Embryonic facial prominence (tissue), 1 donor: ENCODE data around the gene AQP3.
"Not testable (repeated sequence)": the region's sequence is repeated elsewhere in the genome, so short reads cannot be mapped to it uniquely, and the experiment has no call there.

Experiments
- DNase-seq: peaks from one replicate; pipeline ENCODE4 v3.0.0-alpha.2; 2016; ENCODE audit errors: extremely low spot score

Gene AQP3

DNA sequence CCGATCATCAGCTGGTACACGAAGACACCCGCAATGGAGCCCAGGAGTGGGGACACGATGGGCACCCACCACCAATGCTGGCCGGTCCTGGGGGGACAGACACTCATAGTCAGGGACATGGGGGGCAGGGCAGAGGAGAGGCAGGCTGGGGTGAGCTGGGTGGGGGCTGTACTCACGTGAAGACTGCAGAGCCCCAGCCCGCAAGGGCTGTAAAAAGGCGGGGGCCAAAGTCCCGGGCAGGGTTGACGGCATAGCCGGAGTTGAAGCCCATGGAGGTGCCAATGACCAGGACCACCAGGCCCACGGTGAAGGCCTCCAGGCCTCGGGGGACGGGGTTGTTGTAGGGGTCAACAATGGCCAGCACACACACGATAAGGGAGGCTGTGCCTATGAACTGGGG, 5.3 kb downstream of the AQP3 start:
- DNase-seq = no peak

DNA sequence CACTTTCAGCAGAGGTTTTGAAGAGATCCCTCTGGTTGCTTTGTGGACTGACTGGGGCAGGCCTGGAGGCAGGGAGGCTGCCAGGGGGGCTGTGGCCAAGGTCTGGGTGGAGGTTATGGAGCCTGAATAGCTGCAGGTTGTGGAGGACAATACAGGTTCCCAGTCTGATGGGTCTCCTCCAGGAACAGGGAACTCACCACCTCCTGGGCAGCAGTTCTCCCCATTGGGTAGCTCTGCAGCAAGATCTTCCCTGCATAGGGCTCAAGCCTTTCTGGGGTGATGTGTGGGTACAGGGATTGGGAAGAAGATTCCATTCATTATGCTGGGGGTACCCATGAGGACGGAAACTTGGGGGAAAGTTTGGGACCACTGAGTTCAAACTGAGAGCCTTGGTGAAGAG, 6.8 kb downstream of the AQP3 start:
- DNase-seq = no peak

DNA sequence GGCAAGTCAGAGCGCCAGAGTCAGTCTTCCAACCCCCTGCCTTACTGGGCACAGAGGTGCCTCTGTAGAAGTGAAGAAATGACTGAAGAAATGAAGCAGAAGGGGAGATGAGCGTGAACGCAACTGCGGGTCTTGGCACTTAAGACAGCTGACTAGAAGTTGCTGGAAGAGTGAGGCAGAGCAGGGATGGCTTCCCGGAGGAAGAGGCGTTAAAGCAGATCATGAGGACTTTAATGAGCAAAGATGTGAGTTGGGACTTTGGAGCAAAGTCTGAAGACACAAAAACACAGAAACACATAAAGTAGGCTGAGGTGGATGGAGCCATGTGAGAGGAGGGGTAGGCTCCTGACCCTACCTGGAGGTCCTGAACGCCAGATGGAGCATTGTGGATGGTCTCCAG, 7.2 kb downstream of the AQP3 start:
- no peak for DNase-seq

DNA sequence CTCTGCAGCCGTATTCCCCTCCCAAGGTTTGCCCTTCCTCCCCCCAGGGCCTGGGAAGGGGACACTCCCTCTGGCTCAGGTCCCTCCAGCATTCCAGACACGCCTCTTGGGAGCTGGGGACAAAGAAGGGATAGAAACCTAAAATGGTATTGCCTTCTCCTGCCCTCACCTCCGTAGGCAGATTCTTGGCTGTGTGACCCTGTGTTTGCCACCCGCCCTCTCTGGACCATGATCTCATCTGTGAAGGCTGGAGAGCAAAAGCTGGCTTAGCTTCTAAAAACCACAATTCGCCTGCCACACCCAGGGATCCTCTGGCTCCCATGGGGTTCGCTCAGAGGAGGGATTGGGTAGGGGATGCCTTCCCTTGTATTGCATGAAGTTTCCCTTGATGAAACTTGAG, 7.7 kb downstream of the AQP3 start:
- no peak for DNase-seq

DNA sequence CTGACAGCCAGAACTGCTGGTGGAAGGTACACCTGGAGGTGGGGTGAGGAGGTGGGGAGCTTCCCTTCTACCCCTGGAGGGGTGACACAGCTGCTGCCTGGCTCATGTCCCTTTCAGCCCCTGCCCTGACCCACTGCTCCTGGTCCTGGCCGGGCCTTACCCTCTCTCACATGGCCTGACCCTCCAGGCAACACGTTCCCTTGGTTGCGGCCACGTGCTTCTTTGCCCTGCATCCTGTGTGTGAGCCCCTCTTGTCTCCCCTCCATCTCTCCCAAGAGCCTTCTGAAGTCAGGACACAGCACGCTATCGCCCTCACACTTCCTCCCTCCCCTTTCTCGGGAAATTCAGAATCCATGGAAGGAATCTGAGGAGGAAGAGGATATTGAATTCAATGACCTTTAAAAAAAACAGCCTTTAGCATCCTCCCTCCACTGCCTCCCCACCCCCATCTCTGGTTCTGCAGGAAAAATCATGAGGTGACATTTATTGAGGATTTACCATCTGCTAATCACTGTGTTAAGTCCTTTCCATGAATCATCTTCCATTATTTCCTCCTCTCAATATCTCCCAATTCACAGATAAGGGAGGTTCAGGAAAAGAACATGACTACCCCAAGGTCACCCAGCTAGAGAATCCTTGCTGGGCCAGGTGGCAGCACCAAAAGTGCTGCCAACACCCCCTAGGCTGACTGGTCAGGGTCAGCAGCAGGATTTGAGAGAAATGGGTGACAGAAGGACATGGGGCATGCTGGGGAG, 8.3 kb downstream of the AQP3 start:
- DNase-seq = no peak

DNA sequence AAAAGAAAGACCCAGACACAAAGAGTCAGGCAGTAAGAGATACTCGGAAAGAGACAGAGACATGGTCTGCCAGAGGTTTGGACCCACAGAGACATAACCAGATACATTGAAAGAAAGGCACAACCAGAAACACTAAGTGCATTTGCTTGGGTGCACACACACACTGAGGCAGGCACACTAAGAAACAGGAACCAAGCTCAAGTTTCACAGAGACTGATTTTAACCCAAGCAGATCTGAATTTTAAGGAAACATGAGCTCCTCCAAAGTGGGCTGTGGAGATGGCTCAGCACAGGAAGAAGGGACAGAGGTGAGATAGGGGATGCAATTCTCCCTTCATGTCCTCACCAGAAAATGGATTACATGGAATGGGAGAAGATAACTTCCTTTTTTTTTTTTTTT, 9.5 kb downstream of the AQP3 start:
- no peak for DNase-seq

DNA sequence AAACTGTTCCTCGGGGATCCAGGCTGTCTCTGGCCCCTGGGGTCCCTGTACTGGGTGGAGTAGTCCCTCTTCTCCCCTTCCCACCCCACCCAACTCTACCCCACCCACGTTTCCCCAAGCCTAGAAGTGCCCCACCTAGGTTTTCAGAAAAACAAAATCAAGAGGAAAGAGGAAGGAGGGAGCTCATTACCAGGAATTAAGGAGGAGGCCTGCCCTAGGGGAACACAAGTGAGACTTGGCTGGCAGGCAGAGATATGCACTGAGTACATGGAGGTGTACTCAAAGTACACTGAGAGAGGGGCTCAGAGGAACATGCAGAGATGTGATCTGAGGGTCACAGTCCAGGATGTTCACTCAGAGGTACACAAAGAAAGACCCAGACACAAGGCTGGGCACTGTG, 10.2 kb downstream of the AQP3 start:
- DNase-seq = no peak

DNA sequence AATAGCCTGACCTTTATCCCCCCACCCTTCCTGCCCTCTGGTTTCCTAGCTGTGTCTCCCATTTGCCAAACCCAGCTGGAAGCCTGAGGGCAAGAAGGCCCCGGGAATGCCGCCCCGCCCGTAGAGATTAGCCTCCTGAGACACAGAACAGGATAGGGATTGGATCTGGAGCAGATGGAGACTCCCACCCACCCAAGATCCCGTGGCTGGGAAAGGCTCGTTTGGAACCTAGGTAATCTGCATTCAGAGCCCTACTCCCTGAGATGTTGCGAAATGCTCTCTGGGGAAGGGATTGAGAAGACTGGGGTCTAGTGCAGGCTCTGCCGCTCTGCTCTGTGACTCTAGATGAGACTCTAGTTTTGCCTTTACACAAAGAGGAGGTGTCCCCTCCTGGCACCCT, 10.9 kb downstream of the AQP3 start:
- DNase-seq = no peak

DNA sequence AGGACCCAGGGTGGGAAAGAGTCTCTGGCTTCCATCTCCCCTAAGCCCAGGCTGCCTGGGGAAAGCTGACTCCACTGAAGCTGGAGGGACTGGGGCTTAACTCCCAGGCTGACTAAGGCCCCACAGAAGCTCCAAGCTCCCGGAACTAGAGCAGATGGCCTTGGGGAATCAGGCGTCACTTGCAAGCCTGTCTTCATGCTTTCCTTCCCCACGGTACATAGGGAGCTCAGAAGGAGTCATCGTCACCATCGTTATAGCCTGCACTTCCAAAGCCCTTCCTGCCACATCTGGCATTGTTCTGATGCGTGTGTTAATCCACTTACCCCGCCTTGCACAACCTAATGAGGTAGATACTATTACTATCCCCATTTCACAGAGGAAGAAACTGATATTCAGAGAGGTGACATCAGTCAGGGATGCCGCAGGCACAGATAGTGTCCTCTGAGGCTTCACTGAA, 11.5 kb downstream of the AQP3 start:
- DNase-seq = no peak

DNA sequence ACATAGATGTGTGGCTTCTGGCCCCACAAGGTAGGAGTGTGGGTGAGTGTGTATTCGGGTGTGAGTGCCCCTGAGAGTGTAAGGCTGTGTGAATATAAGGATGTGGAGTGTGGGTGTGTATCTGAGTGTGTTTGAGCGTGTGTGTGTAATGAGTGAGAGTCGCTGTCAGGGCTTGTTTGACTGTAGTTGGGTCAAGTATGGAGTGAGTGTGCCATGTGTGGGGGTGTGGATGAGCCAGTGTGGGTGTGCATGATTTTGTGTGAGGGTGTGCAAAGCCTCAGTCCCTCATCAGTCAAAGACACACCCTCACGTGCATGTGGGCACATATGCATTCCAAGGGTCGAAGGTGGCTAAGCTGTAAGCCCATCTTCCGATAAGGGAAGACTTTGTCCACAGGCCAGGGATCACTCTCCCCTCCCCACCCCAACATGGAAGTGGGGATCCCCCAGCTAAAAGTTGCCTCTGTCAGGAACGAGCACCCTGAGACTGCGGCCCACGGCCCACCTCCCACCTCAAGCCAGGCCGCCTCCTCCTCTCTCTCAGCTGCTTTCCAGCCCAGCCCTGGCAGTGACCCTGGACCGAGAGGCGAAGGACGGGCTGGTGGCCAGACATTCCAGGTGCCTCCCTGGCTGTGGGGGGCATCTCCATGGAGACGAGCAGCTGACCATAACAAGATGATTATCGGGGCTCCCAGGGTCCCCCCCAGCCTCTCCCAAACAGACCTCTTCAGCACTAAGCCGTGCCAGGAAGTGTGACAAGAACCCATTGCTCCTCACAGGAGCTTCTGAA, 12.9 kb downstream of the AQP3 start:
- DNase-seq = no peak

DNA sequence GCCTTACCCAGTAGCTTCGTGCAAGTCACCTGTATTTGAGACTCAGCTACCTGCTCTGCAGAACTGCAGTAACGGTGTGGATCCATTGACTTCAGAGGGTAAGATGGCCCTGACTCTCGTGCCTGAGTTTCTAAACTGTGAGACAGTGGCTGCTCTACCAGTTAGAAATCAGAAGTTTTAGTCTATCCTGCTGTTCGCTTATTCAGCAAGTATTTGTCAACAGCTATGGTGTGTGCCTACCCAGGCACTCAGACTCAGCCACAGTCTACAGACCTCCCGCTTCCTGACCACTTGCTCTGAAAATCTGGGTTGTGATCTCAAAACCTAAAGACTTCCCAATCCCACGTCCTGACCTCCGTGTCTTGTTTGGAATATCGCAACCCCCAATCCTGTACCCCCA, 13.5 kb downstream of the AQP3 start:
- no peak for DNase-seq

DNA sequence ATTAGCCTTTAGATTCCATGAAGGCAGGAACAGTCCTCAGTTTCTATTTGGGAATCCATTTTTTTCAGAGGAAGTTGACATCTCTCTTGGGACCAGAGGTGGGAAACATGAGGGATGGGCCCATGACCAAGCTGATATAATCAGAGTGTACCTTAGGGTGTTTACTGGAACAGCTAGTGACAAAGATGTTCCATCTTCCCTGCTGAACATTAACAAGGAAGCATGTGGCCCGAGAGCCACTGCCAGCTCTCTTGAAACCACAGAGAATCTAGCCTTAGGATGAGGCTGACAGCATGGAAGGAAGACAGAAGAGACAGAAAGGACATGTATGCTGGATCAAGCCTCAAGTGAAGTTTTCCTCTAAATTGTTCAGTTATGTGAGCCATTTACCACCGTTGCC, 16.0 kb downstream of the AQP3 start:
- no peak for DNase-seq

DNA sequence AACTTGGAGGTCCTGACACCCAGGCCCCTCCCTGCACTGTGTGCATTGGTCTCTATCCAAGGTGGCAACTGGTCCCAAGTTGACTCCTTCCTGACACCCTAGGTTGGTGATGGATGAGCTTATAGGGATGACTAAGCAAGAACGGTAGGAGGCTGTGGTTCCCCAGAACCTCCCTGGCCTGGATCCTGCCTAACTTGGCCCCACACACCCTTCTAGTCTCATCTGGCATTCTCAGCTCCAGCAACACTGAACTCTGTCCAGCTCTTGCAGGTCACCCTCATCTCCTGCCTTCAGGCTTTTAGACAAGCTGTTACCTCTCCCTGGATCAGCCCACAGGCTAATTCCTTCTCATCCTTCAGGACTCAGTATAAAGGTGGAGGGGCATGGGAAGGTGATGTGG, 16.5 kb downstream of the AQP3 start:
- no peak for DNase-seq

DNA sequence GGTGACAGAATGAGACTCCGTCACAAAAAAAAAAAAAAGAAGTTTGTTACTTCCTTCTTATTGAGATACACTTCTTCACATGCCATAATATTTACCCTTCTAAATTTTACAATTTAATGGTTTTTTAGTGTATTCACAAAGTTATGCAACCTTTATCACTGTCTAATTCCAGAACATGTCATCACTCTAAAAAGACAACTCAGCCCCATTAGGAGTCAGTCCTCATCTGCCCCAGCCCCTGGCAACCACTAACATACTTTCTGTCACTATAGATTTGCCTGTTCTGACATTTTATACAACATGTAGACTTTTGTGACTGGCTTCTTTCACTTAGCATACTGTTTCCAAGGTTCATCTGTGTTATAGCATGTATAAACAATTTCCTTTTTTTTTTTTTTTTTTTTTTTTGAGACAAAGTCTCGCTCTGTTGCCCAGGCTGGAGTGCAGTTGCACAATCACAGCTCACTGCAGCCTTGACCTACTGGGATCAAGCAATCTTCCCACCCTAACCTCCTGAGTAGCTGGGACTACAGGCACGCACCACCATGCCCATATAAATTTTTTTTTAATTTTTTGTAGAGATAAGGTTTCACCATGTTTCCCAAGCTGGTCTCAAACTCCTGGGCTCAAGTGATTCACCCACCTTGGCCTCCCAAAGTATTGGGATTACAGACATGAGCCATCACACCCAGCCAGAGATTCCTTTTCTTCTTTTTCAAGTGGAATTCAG, 18.0 kb downstream of the AQP3 start:
- DNase-seq = no peak

DNA sequence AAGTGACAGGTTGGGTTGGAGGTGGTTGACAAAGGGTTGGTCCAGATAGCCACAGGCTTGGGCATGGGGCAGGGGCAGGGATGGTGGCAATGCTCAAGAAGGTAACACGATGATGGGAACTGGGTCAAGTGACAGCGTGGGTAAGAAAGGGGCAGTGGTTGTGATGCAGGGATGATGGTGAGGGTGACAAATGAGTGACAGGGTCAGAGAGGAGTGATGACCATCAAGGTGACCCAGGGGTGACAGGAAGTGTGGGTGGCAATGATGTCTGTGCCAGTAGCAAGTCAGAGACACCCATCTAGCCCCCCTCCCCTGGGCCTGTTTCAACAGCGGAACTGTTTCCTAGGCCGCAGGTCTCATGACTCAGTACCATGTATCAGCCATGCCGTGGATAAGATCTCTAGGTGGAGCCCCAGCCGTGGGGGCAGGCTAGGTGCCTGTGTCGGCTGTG, 20.5 kb downstream of the AQP3 start:
- DNase-seq = no peak

DNA sequence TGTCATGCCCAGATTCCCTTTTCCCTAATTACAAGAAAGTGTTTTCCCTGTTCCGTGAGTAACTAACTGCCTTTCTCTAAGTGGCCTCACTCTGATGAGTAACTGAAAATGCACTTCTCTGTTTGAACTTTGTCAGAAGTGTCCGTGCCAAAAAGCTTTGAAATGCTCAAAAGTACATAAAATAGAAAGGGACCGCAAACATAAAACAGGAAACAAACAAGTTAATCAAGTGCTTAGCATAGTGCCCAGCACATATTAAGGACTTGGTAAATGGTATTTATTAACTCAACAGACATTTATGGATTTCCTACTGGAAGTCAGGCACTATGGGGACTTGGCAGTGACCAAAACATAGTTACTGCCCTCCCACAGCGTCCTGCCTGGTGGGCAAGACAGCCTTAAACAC, 22.3 kb downstream of the AQP3 start:
- DNase-seq = no peak

DNA sequence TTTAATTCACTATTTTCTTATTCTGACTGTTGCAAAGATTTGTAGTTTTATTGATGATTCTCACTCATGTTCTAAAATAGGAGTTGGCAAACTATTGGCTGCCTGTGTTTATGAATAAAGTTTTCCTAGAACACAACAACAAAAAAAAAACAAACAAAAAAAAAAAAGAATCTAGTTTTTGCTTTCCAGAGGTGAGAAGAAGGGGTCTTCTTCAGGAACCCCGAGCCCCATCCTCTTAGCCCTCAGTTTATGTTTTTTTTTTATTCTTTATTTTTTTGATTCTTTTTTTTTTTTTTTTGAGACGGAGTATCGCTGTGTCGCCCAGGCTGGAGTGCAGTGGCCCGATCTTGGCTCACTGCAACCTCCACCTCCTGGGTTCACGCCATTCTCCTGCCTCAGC, 22.9 kb downstream of the AQP3 start:
- DNase-seq = not testable (repeated sequence)

DNA sequence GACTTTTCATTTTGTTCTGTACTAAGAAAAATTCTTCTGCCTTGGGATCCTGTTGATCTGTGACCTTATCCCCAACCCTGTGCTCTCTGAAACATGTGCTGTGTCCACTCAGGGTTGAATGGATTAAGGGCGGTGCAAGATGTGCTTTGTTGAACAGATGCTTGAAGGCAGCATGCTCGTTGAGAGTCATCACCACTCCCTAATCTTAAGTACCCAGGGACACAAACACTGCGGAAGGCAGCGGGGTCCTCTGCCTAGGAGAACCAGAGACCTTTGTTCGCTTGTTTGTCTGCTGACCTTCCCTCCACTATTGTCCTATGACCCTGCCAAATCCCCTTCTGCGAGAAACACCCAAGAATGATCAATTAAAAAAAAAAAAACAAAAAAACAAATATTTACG, 23.4 kb downstream of the AQP3 start:
- not testable (repeated sequence) for DNase-seq

DNA sequence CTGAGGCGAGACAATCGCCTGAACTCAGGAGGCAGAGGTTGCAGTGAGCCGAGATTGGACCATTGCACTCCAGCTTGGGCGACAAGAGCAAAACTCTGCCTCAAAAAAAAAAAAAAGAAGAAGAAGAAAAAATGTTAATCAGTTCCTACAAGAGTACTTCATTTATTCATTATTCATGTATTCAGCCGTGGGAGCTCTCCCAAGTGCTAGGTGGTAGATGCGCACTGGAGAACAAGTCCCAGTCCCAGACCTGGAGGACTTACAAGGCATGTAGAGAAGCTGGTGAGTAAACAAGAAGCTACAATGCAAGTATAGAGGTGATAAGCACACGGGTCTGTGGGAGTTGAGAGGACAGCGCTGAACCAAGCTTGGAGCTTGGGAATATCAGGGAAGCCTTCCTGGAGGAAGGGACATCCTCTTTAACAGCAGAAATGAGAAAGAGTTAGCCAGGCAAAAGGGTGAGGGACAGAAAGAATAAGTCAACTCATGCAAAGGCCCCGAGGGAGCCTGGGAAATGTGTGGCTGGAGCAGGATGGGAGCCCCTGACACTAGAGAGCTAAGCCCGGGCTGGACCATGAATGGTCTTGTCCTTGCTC, 27.6 kb downstream of the AQP3 start:
- DNase-seq = no peak

DNA sequence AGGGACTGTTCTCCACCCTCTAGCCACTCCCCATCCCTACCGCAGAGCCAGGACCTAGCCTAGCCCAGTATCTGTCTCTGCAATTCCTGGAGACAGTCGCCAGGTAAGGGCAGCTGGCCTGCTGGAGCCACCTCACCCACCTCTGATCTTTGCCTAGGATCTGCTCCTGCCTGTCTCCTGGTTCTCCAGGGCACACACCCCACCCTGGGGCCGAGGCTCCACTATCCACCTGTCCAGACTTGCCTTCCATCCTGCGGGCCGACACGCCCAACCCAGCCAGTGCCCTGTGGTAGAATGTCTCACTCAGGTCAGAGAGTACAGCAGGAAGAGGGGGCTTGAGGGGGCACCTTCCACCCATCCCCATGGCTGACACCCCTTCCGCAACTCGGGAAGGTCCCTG, 29.3 kb downstream of the AQP3 start:
- DNase-seq = no peak

DNA sequence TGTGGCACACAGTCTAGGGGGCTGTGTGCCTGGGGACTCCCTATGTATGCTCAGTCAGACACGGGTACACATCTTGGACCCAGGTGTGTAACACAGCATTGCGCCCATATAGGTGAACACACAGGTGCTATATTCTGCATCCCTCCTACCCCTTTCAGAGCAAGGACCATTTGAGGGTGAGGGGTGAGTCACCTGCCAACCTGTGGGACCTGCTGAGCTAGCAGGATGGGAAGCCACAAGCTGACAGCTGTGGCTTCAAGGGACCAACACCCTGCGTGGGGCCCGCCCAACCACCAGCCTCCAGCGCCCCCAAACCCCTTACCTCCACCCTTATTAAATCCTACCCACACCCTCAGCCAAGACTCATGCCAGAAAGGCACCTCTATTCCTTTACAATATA, 30.4 kb downstream of the AQP3 start:
- DNase-seq = no peak

DNA sequence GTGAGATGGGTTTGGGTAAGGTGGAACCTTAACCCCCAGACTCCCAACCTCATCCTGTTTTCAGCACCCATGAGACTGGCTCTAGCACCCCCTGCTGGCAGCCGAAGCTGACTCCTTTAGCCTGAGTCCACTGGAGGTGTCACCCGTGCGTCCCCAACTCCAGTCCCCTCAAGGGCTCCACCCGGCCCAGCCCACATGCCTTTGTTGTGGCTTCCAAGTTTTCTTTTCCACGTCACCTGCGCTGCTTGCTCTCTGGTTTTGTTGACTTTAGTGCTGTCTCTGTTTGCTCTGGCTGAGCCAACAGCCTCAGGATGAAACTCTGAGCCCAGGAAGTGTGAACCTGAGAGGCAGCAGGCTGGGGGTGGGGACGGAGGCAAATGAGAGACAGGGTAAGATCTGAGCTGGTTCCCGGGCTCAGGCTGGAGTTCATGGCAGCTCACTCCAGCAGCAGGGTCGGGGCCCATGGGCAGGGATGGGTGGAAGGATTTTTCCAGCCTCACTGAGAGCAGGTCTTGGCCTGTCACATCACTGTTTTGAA, 31.8 kb downstream of the AQP3 start:
- DNase-seq = no peak
